RPMI8226 (cell line): ENCODE results near the gene DENND4C.

Experiments
- DNase-seq: peaks from one replicate; pipeline ENCODE4 v3.0.0-alpha.2; 2015

DENND4C gene

DNA sequence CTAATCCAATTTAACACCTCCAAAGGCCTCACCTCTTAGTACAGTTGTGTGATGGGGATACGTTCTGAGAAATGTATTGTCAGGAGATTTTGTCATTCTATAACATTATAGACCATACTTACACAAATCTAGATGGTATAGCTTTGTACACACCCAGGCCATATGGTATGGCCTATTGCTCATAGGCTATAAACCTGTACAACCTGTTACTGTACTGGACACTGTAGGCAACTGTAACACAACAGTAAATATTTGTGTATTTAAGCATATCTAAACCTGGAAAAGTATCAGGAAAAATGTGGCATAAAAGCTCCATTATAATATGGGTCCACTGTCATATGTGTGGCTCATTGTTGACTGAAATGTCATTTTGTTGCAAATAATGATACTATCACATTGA, 190.4 kb downstream of the DENND4C start:
- DNase-seq: no peak
